DND-41 (cell line): Measurements from ENCODE around the gene NDUFAF3.
A peak's percentile ranks its signal among the peaks of the same experiment; 100 is the strongest.
"Not testable (repeated sequence)": the region's sequence is repeated elsewhere in the genome, so short reads cannot be mapped to it uniquely, and the experiment has no call there.

ENCODE experiments used
- ATAC-seq: fragments of 200-7000 bp; cut with Tn5 transposase; 3 replicates; pipeline ENCODE4 v1.9.1; 2021; ENCODE audit warnings: low read depth; ENCODE audit not compliant: insufficient read depth
- DNase-seq: peaks from one replicate; pipeline ENCODE4 v3.0.0-alpha.2; 2020
- H2AFZ ChIP-seq: 2 replicates; pipeline ENCODE4 v1.6.0; 2012; ENCODE audit warnings: low read depth, low read length
- H3K27ac ChIP-seq: 2 replicates; pipeline ENCODE4 v1.5.1; 2012; ENCODE audit warnings: low read length, inconsistent platforms
- H3K27me3 ChIP-seq: fragments of 200-600 bp; sonication (generic); 2 replicates; pipeline ENCODE4 v1.6.0; 2012; ENCODE audit warnings: low read length, mild to moderate bottlenecking, inconsistent platforms; ENCODE audit not compliant: insufficient read depth, poor library complexity
- H3K36me3 ChIP-seq: 2 replicates; pipeline ENCODE4 v1.5.1; 2012; ENCODE audit warnings: low read length, inconsistent platforms; ENCODE audit not compliant: insufficient read depth
- H3K4me1 ChIP-seq: 2 replicates; pipeline ENCODE4 v1.5.1; 2012; ENCODE audit warnings: mild to moderate bottlenecking, low read length; ENCODE audit not compliant: insufficient read depth
- H3K4me2 ChIP-seq: 2 replicates; pipeline ENCODE4 v1.6.0; 2012; ENCODE audit warnings: mild to moderate bottlenecking, moderate library complexity, low read length, inconsistent platforms; ENCODE audit not compliant: insufficient read depth
- H3K4me3 ChIP-seq, 2 experiments: fragments of 200-600 bp in 1 of 2; shearing (Covaris generic) in 1 of 2; 2 replicates each; pipeline ENCODE4 v1.5.1; 2012 to 2016; ENCODE audit warnings: inconsistent platforms in 2 of 2, low read length in 2 of 2, mild to moderate bottlenecking in 2 of 2, low read depth in 1 of 2, moderate library complexity in 1 of 2
- H3K79me2 ChIP-seq: 2 replicates; pipeline ENCODE4 v1.6.0; 2012; ENCODE audit warnings: low read length, inconsistent platforms; ENCODE audit not compliant: insufficient read depth
- H3K9ac ChIP-seq: 2 replicates; pipeline ENCODE4 v1.6.0; 2012; ENCODE audit warnings: low read depth, mild to moderate bottlenecking, inconsistent platforms, low read length, moderate library complexity
- H3K9me3 ChIP-seq: 2 replicates; pipeline ENCODE4 v1.5.1; 2012; ENCODE audit warnings: low read length, moderate library complexity, mild to moderate bottlenecking, inconsistent platforms; ENCODE audit not compliant: insufficient read depth, severe bottlenecking
- H4K20me1 ChIP-seq: 2 replicates; pipeline ENCODE4 v1.6.0; 2012; ENCODE audit warnings: low read length; ENCODE audit not compliant: insufficient read depth
- CTCF ChIP-seq: IDR thresholded peaks from 2 replicates; pipeline ENCODE4 v1.5.1; 2012; ENCODE audit warnings: borderline replicate concordance, low read length, moderate library complexity, mild to moderate bottlenecking; ENCODE audit not compliant: poor library complexity, severe bottlenecking; ENCODE audit errors: extremely low read depth
- EZH2 ChIP-seq: IDR thresholded peaks from 3 replicates; pipeline ENCODE4 v1.6.1; 2012; ENCODE audit warnings: borderline replicate concordance, low read depth, mild to moderate bottlenecking, moderate library complexity, low read length, inconsistent platforms; ENCODE audit not compliant: severe bottlenecking

NDUFAF3 gene

GRCh38 chr3:49006408-49007067, 15.4 kb upstream of the NDUFAF3 start:
- H3K4me2 ChIP-seq, result peak overlapping the region; percentile 75
- DNase-seq (no peak), ATAC-seq (no peak)
- H3K27ac ChIP-seq, result peak overlapping the region; percentile 71
- H3K79me2 ChIP-seq, result peaks cover 41% of the 10 kb centered on the region
- peak overlapping the region; percentile 77 for H2AFZ ChIP-seq
- no peaks in the 10 kb centered on the region for H3K9me3 ChIP-seq
- peak overlapping the region; percentile 98 for H3K9ac ChIP-seq
- peaks cover 35% of the 10 kb centered on the region for H3K4me1 ChIP-seq
- H4K20me1 ChIP-seq, result peaks cover 34% of the 10 kb centered on the region
- H3K36me3 ChIP-seq, result peaks cover 17% of the 10 kb centered on the region
- peak overlapping the region; percentile 69 to 86; a peak in 3 of 4 replicates for H3K4me3 ChIP-seq
- no peaks in the 10 kb centered on the region for H3K27me3 ChIP-seq
- TF ChIP-seq EZH2, result no peak
- TF ChIP-seq CTCF, result no peak

- peak within 1 kb of the TSS; percentile 75 for H3K4me2 ChIP-seq
- peak within 1 kb of the TSS; percentile 93 for H2AFZ ChIP-seq
- H3K79me2 ChIP-seq, result peaks cover 48% of the 10 kb centered on the region
These were observed 14.7 kb upstream of the NDUFAF3 start, which contains the start of gene WDR6 for GRCh38 chr3:49007068-49007770. WDR6 (plus strand) TSS chr3:49007391; CDS start chr3:49007432, 41 bp downstream.

GRCh38 chr3:49007771-49008528, 14.0 kb upstream of the NDUFAF3 start:
- Histone ChIP-seq H3K36me3 (peaks cover 32% of the 10 kb centered on the region), H3K27ac (peak overlapping the region; percentile 99), H3K9me3 (no peaks in the 10 kb centered on the region), H4K20me1 (peaks cover 48% of the 10 kb centered on the region), H3K27me3 (no peaks in the 10 kb centered on the region), H3K4me3 (peak overlapping the region; percentile 69 to 86; a peak in 3 of 4 replicates), H3K4me2 (peak overlapping the region; percentile 75), H3K9ac (peak overlapping the region; percentile 98), H2AFZ (peak overlapping the region; percentile 93), H3K4me1 (peaks cover 35% of the 10 kb centered on the region), H3K79me2 (peaks cover 55% of the 10 kb centered on the region)
- DNase-seq (peak; percentile 94), ATAC-seq (peak; percentile 71)
- TF ChIP-seq EZH2 (no peak), CTCF (no peak)

More at GRCh38 chr3:49007068-49007770, 14.7 kb upstream of the NDUFAF3 start, which contains the start of gene WDR6:
- peak; percentile 98 for DNase-seq
- peak; percentile 91 for ATAC-seq
- H3K27me3 ChIP-seq, result no peaks in the 10 kb centered on the region
- H3K9ac ChIP-seq, result peak within 1 kb of the TSS; percentile 98
- H3K4me3 ChIP-seq, result peak within 1 kb of the TSS; percentile 69 to 86; a peak in 3 of 4 replicates
- H3K27ac ChIP-seq, result peak within 1 kb of the TSS; percentile 99
- peaks cover 24% of the 10 kb centered on the region for H3K36me3 ChIP-seq
- H4K20me1 ChIP-seq, result peaks cover 41% of the 10 kb centered on the region
- no peak for TF ChIP-seq EZH2
- peak; percentile 68 for TF ChIP-seq CTCF
- H3K9me3 ChIP-seq, result no peaks in the 10 kb centered on the region
- peaks cover 35% of the 10 kb centered on the region for H3K4me1 ChIP-seq

GRCh38 chr3:49008627-49009026, 13.3 kb upstream of the NDUFAF3 start:
- Histone ChIP-seq H3K4me2 (peak overlapping the region; percentile 75), H3K4me3 (peak overlapping the region; percentile 69 to 86; a peak in 3 of 4 replicates), H4K20me1 (peaks cover 55% of the 10 kb centered on the region), H3K9ac (peak overlapping the region; percentile 98), H3K27ac (peak overlapping the region; percentile 64; the same call in 1 of the 2 replicates), H3K4me1 (peaks cover 35% of the 10 kb centered on the region), H3K36me3 (peaks cover 38% of the 10 kb centered on the region), H3K79me2 (peaks cover 62% of the 10 kb centered on the region)
- ATAC-seq, H3K27me3 ChIP-seq, DNase-seq, H3K9me3 ChIP-seq, H2AFZ ChIP-seq: not testable (repeated sequence)
